ENCODE results near the gene SLC9A3. TPM values are rescaled to one million over a fixed set of nuclear protein-coding genes. Genes with fewer than 3 reads are reported as not detected.

Gene SLC9A3
- total RNA-seq, 1 experiment from 2014 or later = 9.1 TPM

DNA sequence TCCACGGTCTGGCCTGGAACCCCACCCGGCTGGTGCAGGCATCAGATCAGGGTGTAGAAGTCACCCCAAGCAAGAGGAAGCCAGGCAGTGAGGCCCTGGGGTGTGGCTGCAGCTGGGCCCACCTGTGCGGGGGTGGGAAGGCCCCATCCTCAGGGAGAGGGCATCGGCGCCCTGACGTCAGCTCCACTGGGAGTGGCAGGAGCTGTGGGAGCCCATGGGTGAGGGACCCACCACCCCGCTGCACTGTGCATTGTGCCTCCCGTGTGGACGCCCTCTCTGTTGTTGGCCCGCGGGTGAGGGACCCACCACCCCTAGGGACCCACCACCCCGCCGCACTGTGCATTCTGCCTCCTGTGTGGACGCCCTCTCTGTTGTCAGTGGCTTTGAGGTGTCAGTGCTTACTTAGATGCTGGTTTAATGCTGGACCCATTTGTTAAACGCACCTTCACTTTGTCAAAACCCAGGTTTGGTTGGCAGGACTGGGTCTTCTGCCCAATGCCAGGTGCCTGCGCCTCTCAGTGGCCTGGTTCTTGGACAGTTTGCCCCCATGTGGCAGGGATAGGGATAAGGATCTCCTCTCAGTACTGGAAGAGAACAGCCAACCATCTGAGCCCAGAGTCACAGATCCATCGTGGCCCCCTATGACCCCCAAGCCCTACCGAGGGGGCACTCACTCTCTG, 88.1 kb downstream of the SLC9A3 start:
- peak; percentile 43 for DNase-seq (ENCODE audit: extremely low read depth, low read depth)

DNA sequence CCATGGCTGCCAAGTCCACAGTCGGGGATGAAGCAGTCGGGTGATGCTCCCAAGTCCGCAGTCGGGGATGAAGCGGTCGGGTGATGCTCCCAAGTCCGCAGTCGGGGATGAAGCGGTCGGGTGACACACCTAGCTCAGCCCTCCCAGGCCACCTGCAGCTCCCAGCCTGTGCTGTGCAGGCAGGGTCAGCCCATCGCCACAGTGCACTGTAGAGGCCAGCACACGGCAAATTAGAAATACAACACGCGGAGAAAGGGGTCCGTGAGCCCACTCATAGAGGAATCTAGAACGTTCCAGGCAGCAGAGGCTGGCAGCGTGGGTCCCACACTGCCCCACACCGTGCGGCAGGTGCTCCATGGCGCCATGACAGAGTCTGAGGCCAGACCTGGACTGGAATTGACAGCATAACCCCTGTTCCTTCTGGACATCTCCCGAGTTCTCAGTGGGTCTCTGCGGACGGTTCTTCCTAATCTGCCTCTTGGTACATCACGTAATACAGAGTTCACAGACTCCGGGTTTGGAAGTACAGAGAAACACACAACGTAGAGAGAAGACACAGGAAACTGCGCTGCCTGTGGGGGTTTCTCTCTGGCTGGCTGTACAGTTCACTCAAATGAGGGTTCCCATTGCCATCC, 89.0 kb downstream of the SLC9A3 start:
- DNase-seq (ENCODE audit: extremely low read depth, low read depth) = no peak

DNA sequence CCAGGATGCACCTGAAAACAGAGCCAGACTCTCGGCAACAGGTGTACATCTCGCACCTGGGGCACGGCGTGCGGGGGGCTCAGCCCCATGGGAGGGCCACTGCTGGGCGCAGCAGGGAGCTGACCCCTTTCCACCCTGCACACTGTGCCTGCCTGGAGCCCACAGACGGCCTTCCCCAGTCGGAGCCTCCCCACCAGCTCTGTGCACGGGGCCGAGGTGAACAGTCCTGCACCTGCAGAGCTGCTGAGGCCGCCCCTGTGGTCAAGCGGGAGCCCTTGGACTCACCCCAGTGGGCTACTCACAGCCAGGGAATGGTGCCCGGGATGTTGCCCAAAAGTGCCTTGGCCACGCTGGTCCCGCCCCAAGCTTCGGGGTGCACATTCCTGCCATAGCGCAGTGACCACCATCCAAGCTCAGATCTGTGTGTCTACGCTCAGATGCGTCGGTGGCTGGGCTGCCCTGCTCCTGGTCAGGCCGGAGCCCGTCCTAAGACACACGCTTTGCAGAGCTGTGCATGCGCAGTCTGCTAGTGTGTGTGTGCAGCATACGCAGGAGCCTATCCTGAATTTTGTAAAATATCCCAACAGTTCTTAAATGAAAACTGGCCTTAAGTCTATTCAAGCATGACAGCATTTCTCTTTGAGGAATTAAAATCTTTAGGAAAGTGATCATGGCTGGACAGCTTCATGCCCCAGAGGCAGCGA, 89.7 kb downstream of the SLC9A3 start:
- no peak for DNase-seq (ENCODE audit: extremely low read depth, low read depth)

DNA sequence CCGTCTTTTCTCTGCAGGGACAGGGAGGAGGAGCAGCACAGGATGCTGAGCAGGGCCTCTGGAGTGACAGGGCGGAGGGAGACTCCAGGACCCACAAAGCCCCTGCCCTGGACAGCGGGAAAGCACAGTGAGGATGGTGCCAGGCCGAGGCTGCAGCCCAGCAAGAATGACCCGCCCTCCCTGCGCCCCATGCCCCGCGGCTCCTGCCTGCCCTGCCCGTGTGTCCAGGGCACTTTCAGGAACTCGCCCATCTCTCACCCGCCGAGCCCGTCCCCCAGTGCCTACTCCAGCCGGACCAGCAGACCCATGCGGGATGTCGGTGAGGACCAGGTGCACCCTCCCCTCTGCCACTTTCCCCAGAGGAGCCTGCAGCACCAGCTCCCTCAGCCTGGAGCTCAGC, 90.4 kb downstream of the SLC9A3 start:
- DNase-seq (ENCODE audit: extremely low read depth, low read depth) = no peak

DNA sequence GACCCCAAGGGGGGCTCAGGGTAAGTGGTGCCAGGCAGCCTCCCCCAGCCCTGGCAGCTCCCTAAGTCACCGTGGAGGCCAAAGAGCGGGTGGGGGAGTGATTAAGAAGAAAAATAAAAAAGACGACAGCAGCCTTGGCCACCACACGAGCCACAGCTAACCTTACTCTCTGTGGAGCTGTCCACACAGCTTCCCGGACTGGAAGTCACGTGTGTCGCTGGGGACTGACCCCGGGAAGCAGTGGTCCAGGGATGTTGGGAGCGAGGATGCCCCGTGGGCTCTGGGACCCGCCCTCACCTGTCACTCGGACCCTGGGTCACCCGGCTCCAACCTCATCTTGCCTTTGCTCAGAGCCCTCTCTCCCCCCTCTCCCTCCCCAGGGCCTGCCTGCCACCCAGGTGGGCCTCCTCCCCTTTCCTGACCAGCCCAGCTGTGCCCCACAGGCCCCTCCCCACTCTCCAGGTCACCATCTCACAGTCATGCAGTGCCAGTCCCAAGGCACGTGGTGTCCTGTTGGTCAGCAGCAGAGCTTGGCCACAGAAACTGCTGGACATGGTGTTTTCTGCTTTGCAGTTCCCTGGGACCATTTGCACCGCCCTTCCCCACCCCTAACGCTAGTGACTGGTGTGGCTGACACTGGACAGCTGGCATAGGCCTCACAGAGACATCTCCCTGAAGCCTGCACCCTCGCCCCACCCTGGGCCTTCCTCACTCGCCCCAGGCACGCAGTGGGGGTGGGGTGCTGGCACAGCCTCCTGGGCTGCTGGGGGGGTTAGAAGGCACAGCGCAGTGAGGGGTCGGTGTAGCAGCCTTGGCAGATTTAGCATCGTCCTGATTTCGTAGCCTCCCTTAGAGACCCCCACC, 91.1 kb downstream of the SLC9A3 start:
- DNase-seq (ENCODE audit: extremely low read depth, low read depth) = no peak

DNA sequence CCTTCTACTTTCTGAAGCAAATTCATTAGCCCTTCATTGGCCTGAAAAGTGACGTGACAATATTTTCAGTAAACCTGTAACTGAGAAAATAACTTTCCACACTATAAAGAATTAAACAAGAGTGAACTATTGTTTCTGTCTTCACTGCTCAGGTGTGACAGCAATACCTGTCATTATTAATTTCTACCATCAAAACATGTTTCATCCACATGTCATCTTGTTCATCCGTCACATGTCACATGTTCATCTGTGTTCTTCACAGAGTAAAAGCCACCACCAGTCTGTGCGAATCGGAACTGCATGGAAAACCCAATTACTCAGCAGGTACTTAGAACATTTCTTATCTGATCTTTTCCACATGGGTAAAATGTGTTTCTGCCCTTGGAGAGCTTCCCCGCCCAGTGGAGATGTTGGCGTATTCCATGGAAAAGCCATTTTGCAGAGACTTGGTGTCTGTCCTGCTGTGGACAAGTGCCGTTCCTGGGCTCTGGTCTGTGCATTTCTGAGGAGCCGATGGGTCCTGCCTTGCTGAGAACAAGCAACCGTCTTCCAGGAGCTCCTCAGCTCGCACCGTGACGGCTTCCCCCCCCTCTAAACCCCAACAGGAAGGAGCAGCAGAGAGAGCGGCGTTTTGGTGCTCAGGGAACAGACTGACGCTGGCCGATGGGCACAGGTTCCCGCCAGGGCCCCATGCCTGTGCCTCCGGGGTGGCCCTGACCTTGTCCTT, 91.9 kb downstream of the SLC9A3 start:
- no peak for DNase-seq (ENCODE audit: extremely low read depth, low read depth)

DNA sequence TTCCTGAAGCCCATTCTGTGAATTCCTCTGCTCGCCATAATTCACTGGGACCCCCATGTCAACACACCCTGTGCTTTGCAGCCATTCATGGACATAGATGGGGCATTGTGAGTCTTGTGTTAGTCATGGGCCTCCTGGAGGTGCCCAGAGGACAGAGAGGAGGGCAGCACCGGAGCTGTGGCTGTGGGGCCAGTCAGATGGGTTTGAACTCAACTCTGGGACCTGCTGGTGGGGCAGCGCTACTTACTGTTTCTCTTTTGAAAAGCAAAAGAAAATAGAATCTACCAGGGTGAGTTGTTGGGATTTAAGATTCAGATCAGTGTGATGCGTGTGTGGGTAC, 92.6 kb downstream of the SLC9A3 start:
- no peak for DNase-seq (ENCODE audit: extremely low read depth, low read depth)

DNA sequence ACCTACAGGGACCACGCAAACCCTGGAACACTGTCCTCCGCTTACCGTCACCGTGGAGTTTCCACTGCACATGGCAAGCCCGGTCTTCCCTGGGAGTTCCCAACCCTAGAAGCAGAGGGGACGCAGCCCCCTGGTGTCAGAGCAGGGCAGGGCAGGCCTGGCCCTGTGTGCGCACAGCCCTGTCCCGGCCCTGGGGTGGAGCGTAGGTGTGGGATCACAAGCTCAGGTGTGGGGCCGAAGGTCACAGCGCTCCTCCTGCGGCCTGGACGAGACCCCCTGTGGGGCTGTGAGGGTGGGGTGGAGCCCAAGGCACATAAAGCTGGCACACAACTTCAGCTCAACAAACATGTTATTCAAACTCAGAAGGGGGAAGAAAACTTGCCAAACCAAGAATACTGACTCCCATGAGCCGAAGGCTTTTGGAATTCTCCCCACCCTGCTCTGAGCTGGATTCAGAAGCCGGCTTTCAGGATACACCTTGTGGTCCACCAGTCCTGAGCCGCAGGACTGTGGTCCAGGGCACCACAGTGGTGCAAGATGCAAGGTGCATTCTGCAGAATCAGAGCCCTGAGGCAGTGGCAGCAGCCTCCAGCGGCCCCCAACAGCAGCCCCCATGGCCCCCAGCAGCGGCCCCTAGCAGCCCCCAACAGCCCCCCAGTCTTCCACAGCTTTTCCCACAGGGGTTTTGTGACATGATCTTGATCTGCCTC, 93.1 kb downstream of the SLC9A3 start:
- peak; percentile 27 for DNase-seq (ENCODE audit: extremely low read depth, low read depth)

DNA sequence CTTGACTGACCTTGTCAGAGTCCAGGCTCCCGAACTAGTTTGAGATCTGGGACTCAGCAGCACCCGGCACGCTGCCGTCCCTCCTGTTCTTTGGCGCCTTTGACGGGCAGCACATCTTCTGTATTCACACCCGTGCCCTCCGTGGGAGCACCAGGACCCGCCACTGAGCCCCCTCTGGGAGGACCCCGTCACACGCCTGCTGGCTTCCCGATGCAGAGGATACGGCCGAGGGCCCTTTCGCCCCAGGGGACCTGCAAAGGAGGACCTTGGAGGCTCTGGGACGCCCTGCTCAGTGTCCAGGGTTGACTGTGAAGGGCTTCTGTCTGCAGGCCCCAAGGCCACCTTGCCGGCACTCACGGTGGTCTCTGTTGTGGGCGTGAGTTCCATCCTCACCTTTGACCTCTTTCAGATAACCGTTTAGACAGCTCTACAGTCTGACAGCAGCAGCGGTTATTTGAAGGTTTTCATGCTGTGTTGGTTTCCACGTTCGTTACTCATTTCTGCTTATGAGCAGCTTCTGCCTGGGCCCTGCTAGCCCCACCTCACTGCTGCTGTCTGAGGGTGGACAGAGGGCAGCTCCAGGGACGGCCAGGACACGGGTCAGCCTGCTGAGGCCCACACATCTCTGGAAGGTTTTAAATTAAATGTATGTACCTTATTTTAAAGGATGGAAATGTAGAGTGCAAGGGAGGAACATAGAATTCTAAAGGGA, 93.9 kb downstream of the SLC9A3 start:
- no peak for DNase-seq (ENCODE audit: extremely low read depth, low read depth)

DNA sequence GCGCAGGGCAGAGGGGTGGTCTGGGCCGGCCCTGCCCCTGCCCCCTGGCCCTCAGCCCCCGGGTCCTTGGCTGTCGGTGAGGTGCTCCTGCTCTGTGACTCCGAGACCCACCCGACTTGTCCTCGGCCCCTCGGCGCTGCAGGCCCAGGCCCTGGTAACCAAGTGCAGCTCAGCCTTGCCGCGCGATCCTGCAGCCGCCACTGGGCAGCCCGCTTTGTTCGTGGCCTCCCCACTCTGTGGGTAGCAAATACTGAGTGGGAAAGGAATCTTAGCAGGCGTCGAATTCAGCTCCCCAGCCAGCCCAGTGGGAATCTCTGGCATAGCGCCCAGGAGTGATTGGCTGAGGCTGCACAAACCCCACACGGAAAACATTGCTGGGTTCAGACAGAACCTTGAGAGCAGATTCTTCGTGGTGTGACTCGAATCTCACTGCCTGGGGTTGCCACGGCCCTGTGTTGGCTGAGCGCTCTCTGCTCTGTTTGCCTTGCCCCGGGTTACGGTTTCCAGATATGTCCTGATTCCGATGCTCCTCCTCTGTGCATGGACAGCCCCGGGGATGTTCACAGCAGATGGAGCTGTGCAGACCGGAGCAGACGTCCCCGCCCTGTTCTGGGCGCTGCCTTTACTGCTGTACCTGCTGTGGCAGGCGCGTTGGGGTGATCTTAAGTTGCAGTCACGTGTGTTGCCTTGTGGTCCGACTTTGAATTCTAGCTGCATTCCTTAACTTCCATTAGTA, 94.6 kb downstream of the SLC9A3 start:
- no peak for DNase-seq (ENCODE audit: extremely low read depth, low read depth)

DNA sequence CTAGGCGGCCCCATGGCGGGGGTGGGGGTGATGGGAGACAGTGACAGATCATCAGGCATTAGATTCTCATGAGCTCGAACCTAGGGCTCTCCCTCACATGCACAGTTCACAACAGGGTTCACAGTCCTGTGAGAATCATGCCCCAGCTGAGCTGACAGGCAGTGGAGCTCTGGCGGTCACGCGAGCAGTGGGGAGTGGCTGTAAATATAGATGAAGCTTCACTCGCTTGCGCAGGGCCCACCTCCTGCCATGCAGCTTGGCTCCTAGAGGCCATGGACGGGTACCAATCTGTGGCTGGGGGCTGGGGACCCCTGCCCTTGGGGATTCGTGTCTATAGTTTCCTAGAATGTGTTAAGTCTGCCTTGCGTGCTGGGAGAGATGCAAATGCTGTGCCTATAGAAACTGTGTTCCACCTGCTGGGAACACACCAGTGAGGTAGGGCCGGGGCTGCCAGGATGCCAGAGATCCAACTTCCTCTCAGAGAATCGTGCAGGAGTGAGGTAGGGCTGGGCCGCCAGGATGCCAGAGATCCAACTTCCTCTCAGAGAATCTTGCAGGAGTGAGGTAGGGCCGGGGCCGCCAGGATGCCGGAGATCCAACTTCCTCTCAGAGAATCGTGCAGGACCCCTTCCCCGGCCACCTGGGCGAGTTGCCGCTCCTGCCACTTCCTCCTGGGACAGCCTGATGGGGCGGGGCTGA, 95.3 kb downstream of the SLC9A3 start:
- DNase-seq (ENCODE audit: extremely low read depth, low read depth) = no peak

DNA sequence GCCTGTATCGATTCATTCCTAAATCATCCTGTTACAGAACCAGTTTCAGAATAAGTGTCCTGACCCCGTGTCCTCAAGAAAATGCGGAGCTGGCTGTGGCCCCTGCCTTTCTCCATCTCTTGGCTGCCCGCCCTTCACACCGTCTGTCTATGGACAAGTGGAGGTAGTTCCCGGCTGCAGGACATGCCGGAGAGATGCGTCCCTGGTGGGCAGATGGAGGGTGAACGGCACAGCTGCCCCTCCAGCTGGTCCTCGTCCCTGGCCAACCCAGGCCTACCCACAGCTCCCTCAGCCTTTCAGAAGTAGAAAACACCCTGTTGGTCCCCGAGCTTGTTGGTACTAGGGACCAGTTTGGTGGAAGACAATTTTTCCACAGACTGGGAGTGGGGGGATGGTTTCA, 96.0 kb downstream of the SLC9A3 start:
- DNase-seq (ENCODE audit: extremely low read depth, low read depth) = no peak

DNA sequence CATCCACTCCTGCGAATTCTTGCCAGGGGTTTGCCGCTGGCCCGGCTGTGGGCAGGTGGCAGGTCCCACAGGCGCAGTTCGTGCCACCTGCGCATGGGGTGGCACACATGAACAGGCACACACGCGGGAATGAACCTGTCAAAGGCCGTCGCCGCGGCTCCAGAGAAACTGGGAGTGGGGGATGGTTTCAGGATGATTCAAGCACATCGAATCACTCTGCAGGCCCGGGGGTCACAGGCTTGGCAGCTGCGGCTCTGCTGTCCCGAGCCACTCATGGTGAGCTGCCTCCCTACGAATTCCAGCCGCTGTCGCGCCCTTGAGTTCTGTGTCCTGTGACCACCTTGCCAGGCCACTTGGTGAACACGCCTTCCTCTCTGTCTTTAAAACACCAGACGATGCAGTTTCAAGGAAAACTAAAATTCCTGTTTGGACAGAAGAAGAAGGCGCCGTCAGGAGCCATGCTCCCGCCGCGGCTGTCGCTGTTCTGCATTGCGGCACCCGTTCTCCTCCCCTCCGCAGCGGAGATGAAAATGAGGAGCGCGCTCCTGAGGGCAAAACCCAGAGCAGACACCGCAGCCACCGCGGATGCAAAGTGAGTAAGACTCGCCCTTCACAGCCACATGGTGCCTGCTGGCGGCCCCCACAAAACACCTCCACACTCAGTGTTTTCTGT, 96.7 kb downstream of the SLC9A3 start:
- DNase-seq (ENCODE audit: extremely low read depth, low read depth) = no peak

DNA sequence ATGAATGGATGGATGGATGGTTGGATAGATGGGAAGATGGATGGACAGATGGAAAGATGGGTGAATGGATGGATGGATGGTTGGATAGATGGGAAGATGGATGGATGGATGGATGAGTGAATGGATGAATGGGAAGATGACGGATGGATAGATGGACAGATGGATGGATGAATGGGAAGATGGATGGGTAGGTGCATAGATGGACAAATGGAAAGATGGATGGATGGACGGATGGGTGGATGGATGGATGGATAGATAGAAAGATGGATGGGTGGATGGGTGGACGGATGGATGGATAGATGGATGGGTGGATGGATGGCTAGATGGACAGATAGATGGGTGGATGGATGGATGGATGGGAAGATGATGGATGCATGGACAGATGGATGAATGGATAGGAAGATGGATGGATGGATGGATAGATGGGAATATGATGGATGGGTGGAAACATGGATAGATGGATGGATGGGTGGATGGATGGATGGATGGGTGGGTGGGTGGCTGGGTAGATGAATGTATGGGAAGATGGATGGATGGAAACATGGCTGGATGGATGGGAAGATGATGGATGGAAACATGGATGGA, 97.8 kb downstream of the SLC9A3 start:
- no peak for DNase-seq (ENCODE audit: extremely low read depth, low read depth)

DNA sequence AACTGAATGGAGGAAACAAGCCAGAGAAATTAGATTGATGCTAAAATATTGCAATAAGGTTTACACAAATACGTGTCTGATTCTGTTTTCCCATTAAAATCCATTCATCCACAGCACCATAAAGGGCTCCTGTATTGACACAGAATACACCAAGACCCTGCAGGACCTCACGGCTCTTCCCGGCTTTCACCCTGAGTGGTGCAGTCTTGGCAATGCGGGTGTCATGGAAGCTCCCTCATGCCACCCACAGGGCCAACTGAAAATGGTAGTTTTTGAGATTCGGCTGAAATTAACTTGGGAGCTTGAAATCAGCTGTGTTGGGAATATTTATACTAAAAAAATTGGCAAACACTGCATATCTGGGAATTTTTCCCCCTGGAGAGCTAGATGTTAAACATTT, 98.5 kb downstream of the SLC9A3 start:
- DNase-seq (ENCODE audit: extremely low read depth, low read depth) = peak; percentile 40

DNA sequence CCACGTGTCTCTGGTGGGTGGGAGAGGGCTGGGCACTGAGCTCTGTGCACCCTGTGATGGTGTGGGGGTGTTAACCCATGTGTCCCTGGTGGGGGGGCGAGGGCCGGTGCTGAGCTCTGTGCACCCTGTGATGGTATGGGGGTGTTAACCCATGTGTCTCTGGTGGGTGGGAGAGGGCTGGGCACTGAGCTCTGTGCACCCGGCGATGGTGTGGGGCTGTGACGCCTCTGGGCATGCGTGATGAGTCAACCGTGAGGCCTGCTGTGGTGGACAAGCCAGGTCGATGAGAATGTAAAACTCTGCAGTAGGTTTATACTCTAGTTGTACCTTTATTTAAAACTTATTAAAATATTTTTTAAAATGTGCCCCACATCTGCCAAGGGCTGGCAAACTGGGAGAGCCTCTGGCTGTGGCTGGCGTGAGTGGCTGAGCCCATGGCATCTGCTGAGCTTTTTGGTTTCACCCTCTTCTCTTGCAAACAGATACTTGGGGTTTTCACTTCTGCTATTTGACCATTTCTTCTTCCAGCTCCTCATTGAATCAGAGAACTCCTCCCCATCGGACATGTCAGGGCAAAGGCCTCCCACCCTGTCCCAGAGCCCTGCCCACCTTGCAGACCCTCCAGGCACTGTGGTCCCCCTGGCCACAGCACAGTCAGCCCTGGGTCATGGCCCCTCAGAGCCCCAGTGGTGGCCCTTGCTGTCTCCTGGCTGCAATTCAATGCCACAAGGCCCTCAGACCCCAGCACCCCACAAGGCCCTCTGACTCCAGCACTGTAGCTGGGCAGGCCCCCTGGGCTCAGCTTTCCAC, 99.7 kb downstream of the SLC9A3 start:
- DNase-seq (ENCODE audit: extremely low read depth, low read depth) = no peak
